ENCODE measurements around the gene FAM171A1.

FAM171A1 gene

GRCh38 chr10:15163253-15163828 lies 207.7 kb downstream of the FAM171A1 start:
- no peak for DNase-seq

Data from activated CD8-positive, alpha-beta memory T cell treated with anti-CD3 and anti-CD28 coated beads, Interleukin-2, amount 50 U/mL, for 4 hours (primary cell).